Measurements from ENCODE around the gene SKOR2. TPM values are rescaled to one million over a fixed set of nuclear protein-coding genes. Genes with fewer than 3 reads are reported as not detected.

The SKOR2 gene
- total RNA-seq, 2 experiments from 2014 or later = not detected

Other genes starting within 250 kb of the SKOR2 start
- not detected for gene ELOA2, start 216.0 kb downstream of the SKOR2 start, total RNA-seq
- gene HDHD2, start 101.2 kb downstream of the SKOR2 start, total RNA-seq = 10 to 100 TPM; 32.8 to 33.9 TPM
- 1 to 10 TPM; 9.7 to 10.0 TPM for gene IER3IP1, start 75.3 kb downstream of the SKOR2 start, total RNA-seq